22Rv1 (cell line): ENCODE results near the gene SH3RF3.

Experiments
- ZFX ChIP-seq: fragments of 450-650 bp; IDR thresholded peaks from 2 replicates; pipeline ENCODE4 v1.6.1; 2017; ENCODE audit warnings: antibody characterized with exemption, borderline replicate concordance
- TF ChIP-seq, protein P1 (sequence below): fragments of 450-650 bp; IDR thresholded peaks from 2 replicates; pipeline ENCODE4 v1.5.1; 2017; ENCODE audit warnings: mild to moderate bottlenecking

DNA sequence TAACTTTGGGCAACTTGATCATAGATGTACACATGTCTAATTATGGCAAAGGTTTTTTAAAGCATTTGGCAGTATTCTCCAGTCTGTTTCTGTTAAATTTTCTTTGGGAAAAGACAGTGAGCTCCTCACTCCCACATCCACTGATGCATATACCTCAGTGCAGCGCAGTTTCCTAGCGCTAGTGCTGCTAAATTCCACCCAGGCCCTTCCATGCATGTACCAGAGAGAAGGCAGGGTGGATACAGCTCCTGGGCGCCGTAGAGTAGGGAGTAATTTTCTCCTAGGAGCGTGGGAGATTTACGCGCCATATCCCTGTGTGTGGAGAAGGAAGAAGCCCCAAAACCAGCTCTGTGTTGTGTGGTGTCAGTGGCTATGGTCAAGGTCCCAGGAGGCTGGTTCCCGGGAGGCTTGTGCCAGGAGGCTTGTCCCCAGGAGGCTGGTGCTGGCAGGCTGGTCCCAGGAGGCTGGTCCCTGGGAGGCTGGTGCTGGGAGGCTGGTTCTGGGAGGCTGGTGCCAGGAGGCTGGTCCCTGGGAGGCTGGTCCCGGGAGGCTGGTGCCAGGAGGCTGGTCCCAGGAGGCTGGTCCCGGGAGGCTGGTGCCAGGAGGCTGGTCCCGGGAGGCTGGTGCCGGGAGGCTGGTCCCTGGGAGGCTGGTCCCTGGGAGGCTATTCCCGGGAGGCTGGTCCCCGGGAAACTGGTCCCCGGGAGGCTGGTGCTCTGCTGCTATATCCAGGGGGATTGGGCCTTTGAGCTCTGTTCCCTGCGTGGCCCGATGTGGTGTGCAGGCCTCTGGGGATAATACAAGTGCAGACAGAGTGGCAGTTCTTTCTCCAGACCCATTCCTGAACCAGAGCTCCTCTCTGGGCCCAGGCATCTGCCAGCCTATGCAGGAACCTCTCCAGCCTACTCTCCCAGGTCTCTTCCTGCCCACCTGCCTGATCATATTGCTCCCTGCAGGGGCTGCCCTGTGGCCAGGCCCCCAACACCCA is 323.6 kb downstream of the SH3RF3 start:
- TF ChIP-seq, protein P1, sequence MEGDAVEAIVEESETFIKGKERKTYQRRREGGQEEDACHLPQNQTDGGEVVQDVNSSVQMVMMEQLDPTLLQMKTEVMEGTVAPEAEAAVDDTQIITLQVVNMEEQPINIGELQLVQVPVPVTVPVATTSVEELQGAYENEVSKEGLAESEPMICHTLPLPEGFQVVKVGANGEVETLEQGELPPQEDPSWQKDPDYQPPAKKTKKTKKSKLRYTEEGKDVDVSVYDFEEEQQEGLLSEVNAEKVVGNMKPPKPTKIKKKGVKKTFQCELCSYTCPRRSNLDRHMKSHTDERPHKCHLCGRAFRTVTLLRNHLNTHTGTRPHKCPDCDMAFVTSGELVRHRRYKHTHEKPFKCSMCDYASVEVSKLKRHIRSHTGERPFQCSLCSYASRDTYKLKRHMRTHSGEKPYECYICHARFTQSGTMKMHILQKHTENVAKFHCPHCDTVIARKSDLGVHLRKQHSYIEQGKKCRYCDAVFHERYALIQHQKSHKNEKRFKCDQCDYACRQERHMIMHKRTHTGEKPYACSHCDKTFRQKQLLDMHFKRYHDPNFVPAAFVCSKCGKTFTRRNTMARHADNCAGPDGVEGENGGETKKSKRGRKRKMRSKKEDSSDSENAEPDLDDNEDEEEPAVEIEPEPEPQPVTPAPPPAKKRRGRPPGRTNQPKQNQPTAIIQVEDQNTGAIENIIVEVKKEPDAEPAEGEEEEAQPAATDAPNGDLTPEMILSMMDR, result no peak
- no peak for TF ChIP-seq ZFX
